T-helper 2 cell treated with Interferon-gamma antibody and Interleukin-4, amounts not matched to agents 100 ng/mL and 5 ng/mL, for 36 hours (primary cell): ENCODE data around the gene TRUB1. TPM values are rescaled to one million over a fixed set of nuclear protein-coding genes. Genes with fewer than 3 reads are reported as not detected.
"Not testable (repeated sequence)": the region's sequence is repeated elsewhere in the genome, so short reads cannot be mapped to it uniquely, and the experiment has no call there.

ENCODE experiments used
- intact Hi-C: fragments of 100-400 bp; cut with micrococcal nuclease; formaldehyde crosslinking; loops from one replicate; pipeline ENCODE4 v1.15.1; 2023
- total RNA-seq: library from RNA; stranded (reverse); gene quantifications from 2 replicates; pipeline ENCODE4 v1.2.3, GENCODE V29; 2022

TRUB1 gene
- total RNA-seq, 1 donor from 2014 or later: 14.8 TPM

- intact Hi-C loops: no loop called here
Measured at GRCh38 chr10:114923551-114923950, 14.4 kb upstream of the TRUB1 start.

GRCh38 chr10:114925587-114926586, 12.1 kb upstream of the TRUB1 start:
- intact Hi-C loops: no loop called here

GRCh38 chr10:114928818-114929217, 9.2 kb upstream of the TRUB1 start:
- intact Hi-C loops: no loop called here

GRCh38 chr10:114930320-114930719, 7.7 kb upstream of the TRUB1 start:
- intact Hi-C loops: no loop called here

GRCh38 chr10:114931072-114931679, 6.8 kb upstream of the TRUB1 start:
- intact Hi-C loops: no loop called here

GRCh38 chr10:114932225-114932624, 5.8 kb upstream of the TRUB1 start:
- intact Hi-C loops: no loop called here

- intact Hi-C loops: no loop called here
Measured at GRCh38 chr10:114932945-114933344, 5.0 kb upstream of the TRUB1 start.

GRCh38 chr10:114933588-114933987, 4.4 kb upstream of the TRUB1 start:
- intact Hi-C loops: no loop called here

GRCh38 chr10:114933995-114934394, 4.0 kb upstream of the TRUB1 start:
- intact Hi-C loops: not testable (repeated sequence)

GRCh38 chr10:114938856-114939193, 830 bp downstream of the TRUB1 start:
- intact Hi-C loops: loop anchor here (1.0 to 5.0 kb wide), 6 partner anchors 27 to 1087 kb away; partner anchors contain the start of genes CCDC186, DCLRE1A, FHIP2A and NHLRC2

GRCh38 chr10:114940735-114941134, 2.7 kb downstream of the TRUB1 start:
- intact Hi-C loops: no loop called here

- intact Hi-C loops: no loop called here
Measured at GRCh38 chr10:114943000-114943399, 5.0 kb downstream of the TRUB1 start.

GRCh38 chr10:114953047-114953446, 15.1 kb downstream of the TRUB1 start:
- intact Hi-C loops: no loop called here

- intact Hi-C loops: no loop called here
Measured at GRCh38 chr10:114955984-114956383, 18.0 kb downstream of the TRUB1 start.

GRCh38 chr10:114956466-114956865, 18.5 kb downstream of the TRUB1 start:
- intact Hi-C loops: no loop called here

GRCh38 chr10:114957122-114957521, 19.1 kb downstream of the TRUB1 start:
- intact Hi-C loops: no loop called here

- intact Hi-C loops: no loop called here
Measured at GRCh38 chr10:114957673-114958072, 19.7 kb downstream of the TRUB1 start.

GRCh38 chr10:114962441-114962840, 24.4 kb downstream of the TRUB1 start:
- intact Hi-C loops: no loop called here

- intact Hi-C loops: no loop called here
Measured at GRCh38 chr10:114963908-114964307, 25.9 kb downstream of the TRUB1 start.

- intact Hi-C loops: no loop called here
Measured at GRCh38 chr10:114967071-114967470, 29.1 kb downstream of the TRUB1 start.

GRCh38 chr10:114970515-114970914, 32.5 kb downstream of the TRUB1 start:
- intact Hi-C loops: no loop called here

GRCh38 chr10:114973306-114973705, 35.3 kb downstream of the TRUB1 start:
- intact Hi-C loops: no loop called here

- intact Hi-C loops: no loop called here
Measured at GRCh38 chr10:114973997-114974396, 36.0 kb downstream of the TRUB1 start.
